Activated CD4-positive, alpha-beta T cell treated with anti-CD3 and anti-CD28 coated beads, Interleukin-2, amount 50 U/mL, for 16 hours (primary cell): Measurements from ENCODE around the gene CES3.
A peak's percentile ranks its signal among the peaks of the same experiment; 100 is the strongest.
"Not testable (repeated sequence)": the region's sequence is repeated elsewhere in the genome, so short reads cannot be mapped to it uniquely, and the experiment has no call there.

Experiments
- DNase-seq: peaks from one replicate; pipeline ENCODE4 v3.0.0-alpha.2; 2020

Gene CES3

GRCh38 chr16:66926961-66927436 is 34.1 kb upstream of the CES3 start:
- no peak for DNase-seq

DNA sequence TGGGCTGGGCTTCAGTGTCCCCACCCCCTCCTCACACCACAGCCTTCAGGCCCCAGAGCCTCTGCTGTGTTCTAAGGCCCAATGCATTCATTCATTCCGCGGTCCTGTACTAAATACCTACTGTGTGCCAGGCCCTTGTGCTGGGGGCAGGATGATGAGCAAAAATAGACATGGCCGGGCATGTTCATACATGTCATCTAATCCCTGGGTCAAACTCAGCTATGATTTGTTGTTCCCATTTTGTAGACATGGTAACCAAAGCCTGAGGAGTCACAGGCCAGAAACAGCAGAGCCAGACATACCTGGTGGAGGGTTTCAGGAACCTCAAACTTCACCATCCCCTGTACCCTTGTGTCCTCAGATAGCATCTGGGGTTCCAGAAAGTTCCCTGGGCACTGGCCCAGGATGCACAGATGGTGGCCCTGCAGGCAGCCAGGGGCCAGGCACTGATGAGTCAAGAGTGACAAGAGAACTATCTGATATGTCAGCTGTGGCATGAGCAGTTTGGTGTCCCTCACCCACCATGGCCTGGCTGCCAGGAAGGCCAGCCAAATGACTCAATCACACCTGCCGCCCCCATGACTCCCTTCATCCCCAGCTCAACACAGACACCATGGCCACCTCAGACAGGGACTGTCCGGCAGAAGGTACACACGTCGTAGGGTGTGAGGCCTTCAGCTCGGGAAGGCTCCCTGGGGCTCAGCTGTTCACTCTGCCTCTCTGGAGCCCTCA is 33.0 kb upstream of the CES3 start:
- no peak for DNase-seq

DNA sequence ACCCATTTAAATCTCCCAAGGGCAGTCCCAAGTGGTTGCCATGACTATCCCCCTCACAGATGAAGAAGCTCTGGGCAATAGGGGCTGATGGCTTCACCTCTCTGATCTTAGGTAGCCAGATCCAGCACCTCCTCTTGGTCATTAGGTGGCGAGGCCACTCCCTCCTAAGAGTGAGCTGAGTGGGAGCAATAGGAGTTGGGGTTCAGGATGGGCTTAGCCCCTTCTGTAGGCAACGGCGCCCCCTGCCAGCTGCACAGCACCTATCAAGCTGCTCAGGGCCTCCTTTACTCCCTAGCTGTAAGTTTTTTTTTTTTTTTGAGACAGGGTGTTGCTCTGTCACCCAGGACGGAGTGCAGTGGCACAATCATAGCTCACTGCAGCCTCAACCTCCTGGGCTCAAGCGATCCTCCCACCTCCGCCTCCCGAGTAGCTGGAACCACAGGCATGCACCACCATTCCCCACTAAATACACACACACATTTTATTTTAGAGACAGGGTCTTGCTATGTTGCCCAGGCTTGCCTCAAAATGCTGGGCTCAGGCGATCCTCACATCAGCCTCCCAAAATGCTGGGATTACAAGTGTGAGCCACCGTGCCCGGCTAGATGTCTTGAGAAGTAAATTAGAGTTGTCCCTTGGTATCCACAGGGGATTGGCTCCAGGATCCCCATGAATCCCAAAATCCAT is 32.2 kb upstream of the CES3 start:
- DNase-seq, result peak; percentile 54

- no peak for DNase-seq
Measured at GRCh38 chr16:66930189-66930588, 30.9 kb upstream of the CES3 start.

DNA sequence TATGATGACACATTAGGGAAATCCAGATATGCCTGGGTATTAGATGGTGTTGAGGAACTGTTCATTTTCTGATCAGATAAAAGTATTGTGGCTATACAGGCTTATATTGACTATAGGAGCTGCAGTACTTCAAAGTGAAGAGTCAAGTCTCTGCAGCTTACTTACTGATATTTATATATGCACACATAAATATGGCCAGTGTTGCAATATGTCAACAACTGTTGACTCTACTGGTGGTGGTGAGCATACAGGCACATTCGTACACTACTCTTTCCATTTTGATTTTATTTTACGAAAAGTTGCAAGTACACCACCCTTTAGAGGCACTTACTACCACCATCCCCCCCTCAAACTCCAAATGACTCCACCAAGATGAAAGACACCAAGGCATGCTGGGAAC is 29.4 kb upstream of the CES3 start:
- no peak for DNase-seq

DNA sequence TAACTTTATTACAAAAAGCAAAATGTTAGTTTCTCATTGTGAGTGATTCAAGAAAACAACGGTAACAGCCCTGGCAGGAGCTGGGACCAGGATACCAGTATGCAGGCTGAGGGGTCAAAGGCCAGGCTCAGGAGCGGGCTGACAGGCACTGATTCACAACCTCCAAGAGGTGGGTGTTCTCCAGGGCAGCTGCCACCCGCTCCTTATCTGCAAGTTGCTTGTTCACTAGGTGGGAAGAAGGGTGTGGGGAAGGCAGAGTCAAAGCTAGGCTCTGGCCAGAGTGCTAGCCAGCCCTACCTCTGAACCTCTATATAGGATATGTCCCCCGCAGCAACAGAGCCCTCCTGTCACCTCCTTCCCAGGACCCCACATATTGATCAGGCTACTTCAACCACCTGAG is 29.0 kb upstream of the CES3 start:
- DNase-seq, result no peak

GRCh38 chr16:66933776-66934137 is 27.3 kb upstream of the CES3 start:
- DNase-seq, result peak; percentile 44

DNA sequence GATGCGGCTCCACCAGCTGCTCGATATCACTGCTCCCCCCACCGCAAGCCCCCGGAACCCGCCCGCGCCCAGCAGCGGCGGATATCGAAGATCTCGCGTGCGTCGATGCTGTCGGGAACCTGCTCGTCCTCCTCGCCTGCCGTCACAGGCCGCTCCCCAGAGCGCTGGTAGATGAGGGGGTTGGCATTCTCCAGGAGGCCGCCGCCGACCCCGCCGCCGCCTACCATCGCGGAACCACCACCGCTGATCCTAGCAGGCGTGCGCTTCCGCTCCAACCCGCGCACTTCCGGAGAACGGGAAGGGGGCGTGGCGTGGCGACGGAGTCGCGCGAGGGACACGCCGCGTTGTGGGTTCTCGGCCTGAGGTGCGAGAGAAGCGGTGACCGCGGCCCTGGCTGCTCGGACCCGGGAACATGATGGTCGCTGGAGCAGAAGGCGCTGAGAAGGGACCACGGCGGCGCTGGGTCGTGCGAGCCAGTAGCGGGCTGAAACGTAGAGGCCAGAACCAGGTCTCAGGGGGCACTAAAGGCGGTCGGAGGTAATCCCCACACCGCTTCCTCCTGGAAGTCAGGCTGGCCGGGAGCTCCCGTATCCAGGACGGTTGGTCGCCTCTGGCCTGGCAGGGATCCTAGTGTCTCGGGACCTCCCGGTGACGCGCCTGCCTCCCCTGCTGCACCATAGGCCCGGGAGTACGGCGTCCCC is 26.8 kb upstream of the CES3 start, which contains the start of gene CIAO2B:
TSS of gene CIAO2B (minus strand) at position 265 of the 701 bp plus-strand sequence. CDS start at position 227, 38 bp downstream.
- DNase-seq, result peak; percentile 90

DNA sequence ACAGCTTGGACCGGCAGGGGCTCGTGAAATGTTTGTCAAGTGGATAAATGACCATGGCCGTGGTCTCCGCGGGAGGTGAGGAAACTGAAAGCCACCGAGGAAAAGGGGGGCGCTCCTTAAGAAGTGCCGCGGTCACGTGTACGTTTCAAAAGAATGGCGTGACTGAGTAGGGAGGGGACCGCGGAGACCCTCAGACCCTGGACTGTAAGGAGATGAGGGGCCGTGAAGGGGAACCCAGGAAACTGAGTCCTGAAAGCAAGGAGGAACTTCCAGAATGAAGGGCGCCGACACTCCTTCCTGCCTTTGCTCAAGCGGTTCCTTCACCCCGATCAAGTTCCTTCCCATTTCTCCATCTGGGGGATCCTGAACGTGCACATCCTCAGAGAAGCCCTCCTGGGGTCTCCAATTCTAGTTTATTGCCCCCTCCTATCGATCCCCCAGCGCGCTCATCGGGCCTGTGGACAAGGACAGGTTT is 26.2 kb upstream of the CES3 start:
- not testable (repeated sequence) for DNase-seq

GRCh38 chr16:66935314-66936011 is 25.6 kb upstream of the CES3 start, which contains the start of gene CES2:
TSS of gene CES2 (plus strand) at chr16:66935516. CDS start at chr16:66935636, 120 bp downstream.
- no peak for DNase-seq

DNA sequence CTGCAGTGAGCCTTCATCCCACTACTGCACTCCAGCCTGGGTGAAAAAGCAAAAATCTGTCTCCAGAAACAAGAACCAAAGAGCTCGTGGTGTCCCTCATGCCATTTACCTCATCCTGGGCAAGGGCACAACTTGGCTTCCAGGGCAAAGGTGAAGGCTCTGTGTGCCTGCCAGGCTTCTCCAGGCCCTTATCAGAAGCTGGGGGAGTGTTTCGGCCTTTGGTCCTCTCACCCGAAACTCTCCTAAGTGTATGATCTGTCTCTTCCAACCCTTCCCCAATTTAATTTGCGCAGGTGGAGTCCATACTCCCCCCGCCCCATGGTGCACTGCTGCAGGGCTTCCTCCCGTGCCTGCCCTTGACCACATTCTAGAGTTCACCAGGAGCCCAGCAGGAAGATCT is 24.6 kb upstream of the CES3 start:
- no peak for DNase-seq

DNA sequence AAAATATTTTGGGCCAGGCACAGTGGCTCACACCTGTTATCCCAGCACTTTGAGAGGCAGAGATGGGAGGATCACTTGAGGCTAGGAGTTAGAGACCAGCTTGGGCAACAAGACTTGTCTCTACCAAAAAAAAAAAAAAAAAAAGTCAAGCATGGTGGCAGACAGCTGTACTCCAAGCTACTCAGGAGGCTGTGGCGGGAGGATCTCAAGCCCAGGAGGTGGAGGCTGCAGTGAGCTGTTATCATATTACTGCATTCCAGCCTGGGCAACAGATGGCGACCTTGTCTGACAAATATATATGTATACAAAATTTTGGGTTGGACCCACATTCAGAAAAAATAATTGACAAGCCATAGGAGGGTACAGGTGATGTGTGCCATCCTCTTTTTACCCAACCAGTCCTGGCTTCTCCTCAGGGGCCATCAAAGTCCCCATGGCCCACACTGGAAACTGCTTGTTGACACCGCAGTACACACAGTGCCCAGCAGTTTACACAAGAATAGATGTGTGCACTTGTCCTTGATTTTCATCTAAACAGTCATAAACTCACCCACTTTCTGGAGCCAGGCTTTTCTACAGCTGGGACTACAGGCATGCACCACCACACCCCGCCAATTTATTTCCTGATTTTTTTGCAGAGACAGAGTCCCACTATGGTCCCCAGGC is 24.0 kb upstream of the CES3 start:
- no peak for DNase-seq

DNA sequence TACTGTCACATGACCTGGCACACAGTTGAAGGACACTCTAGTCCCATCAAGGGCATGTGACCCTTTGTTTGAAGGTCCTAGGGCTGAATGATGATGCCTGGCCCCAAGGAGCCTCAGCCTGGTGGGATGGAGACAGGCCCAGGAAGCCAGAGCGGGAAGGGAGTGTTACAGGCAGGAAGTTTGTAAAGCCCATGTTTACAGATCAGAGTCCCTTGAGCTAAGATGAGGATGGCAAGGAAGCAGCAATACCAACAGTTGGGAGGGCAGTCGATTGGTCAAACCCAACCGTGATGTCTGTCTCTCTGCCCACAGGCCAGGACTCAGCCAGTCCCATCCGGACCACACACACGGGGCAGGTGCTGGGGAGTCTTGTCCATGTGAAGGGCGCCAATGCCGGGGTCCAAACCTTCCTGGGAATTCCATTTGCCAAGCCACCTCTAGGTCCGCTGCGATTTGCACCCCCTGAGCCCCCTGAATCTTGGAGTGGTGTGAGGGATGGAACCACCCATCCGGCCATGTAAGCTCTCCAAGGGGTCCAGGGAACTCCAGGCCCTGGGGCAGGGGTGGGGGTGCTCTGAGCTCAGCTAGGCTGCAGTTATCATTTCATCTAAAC is 23.2 kb upstream of the CES3 start:
- DNase-seq, result no peak

- no peak for DNase-seq
Measured at GRCh38 chr16:66939366-66939765, 21.7 kb upstream of the CES3 start.

GRCh38 chr16:66940236-66940635 is 20.8 kb upstream of the CES3 start:
- DNase-seq, result no peak

GRCh38 chr16:66942981-66943380 is 18.1 kb upstream of the CES3 start:
- no peak for DNase-seq

DNA sequence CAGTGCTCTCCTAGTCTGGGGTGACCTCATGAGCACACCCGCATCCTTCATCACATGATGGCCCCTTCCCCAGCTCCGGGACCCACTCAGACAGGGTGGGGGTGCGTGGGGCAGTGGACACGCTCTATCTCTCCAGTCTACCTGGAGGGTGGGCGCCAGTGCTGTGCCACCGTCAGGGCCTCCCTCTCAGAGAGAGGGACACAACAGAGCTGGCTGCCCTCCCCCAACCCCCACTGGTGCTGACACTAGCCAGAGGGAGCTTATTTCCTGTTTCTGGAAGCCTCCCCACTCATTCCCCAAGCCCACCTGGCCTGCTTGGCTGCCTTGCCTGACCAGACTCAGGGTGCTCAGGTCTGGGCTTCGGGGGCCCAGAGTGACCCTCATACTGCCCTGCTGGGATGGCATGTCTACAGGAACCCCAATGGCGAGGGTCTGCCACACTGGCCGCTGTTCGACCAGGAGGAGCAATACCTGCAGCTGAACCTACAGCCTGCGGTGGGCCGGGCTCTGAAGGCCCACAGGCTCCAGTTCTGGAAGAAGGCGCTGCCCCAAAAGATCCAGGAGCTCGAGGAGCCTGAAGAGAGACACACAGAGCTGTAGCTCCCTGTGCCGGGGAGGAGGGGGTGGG is 17.5 kb upstream of the CES3 start:
- DNase-seq, result no peak

DNA sequence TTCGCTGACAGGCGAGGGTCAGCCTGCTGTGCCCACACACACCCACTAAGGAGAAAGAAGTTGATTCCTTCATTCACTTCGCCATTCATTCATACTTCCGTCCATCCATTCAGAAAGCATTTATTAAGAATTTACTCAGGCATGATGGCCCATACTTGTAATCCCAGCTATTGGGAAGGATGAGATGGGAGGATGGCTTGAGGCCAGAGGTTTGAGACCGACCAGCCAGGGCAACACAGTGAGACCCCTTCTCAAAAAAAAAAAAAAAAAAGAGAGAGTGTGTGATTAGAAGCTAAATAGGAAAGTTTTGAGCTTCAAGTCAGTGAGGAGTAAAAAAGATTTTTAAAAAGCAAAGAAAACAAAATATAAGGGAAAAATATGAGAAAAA is 17.0 kb upstream of the CES3 start:
- no peak for DNase-seq

DNA sequence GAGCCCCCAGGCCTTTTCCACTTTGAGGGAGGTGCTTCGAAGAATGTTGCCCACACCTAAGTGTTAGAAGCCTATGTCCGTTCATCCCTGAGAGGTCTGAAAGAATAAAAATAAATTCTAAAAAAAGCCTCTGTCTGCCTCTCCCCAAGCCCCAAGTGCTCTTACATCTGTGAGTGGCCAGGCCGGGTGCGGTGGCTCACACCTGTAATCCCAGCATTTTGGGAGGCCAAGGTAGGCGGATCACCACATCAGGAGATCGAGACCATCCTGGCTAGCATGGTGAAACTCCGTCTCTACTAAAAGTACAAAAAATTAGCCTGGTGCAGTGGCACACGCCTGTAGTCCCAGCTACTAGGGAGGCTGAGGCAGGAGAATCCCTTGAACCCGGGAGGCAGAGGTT is 16.1 kb upstream of the CES3 start:
- not testable (repeated sequence) for DNase-seq

- no peak for DNase-seq
Measured at GRCh38 chr16:66945939-66946338, 15.1 kb upstream of the CES3 start.

GRCh38 chr16:66946541-66946940 is 14.5 kb upstream of the CES3 start:
- DNase-seq, result no peak

GRCh38 chr16:66946974-66947301 is 14.1 kb upstream of the CES3 start:
- no peak for DNase-seq
